ENCODE measurements around the gene A4GNT. TPM values are rescaled to one million over a fixed set of nuclear protein-coding genes. Genes with fewer than 3 reads are reported as not detected.
A peak's percentile ranks its signal among the peaks of the same experiment; 100 is the strongest.

Gene A4GNT
- total RNA-seq, 1 donor from 2014 or later = not detected

- DNase-seq (no peak), ATAC-seq (no peak)
- TF ChIP-seq CTCF (IDR thresholded peaks at IDR 0.05) = no peak
- Histone ChIP-seq H3K4me3 (no peak overlapping the region), H3K27me3 (no peaks in the 10 kb centered on the region), H3K4me1 (no peaks in the 10 kb centered on the region), H3K36me3 (no peaks in the 10 kb centered on the region), H3K27ac (no peak overlapping the region), H3K9me3 (no peaks in the 10 kb centered on the region)
- intact Hi-C loops (cut with DNase I) = no loop called here
These were observed 7.5 kb upstream of the A4GNT start for GRCh38 chr3:138139691-138140090.

- Histone ChIP-seq H3K27me3 (no peaks in the 10 kb centered on the region), H3K4me3 (no peak overlapping the region), H3K4me1 (no peaks in the 10 kb centered on the region), H3K36me3 (no peaks in the 10 kb centered on the region), H3K9me3 (no peaks in the 10 kb centered on the region), H3K27ac (no peak overlapping the region)
- intact Hi-C loops (cut with DNase I) = no loop called here
- ATAC-seq (peak; percentile 23), DNase-seq (no peak)
- no peak for TF ChIP-seq CTCF (IDR thresholded peaks at IDR 0.05)
These were observed 5.7 kb upstream of the A4GNT start for GRCh38 chr3:138137861-138138260.

- no peaks in the 10 kb centered on the region for H3K27me3 ChIP-seq
- DNase-seq = no peak
- peak; percentile 62 for ATAC-seq
- intact Hi-C loops (cut with DNase I) = no loop called here
- no peaks in the 10 kb centered on the region for H3K36me3 ChIP-seq
- H3K4me1 ChIP-seq = no peaks in the 10 kb centered on the region
- no peaks in the 10 kb centered on the region for H3K9me3 ChIP-seq
- H3K4me3 ChIP-seq = no peak overlapping the region
- TF ChIP-seq CTCF (IDR thresholded peaks at IDR 0.05) = no peak
- H3K27ac ChIP-seq = peak overlapping the region; percentile 53
These were observed 4.0 kb upstream of the A4GNT start for GRCh38 chr3:138136201-138136600.

GRCh38 chr3:138135833-138136194 lies 3.6 kb upstream of the A4GNT start:
- Histone ChIP-seq H3K4me3 (no peak overlapping the region), H3K36me3 (no peaks in the 10 kb centered on the region), H3K27ac (no peak overlapping the region), H3K4me1 (no peaks in the 10 kb centered on the region), H3K27me3 (no peaks in the 10 kb centered on the region), H3K9me3 (no peaks in the 10 kb centered on the region)
- TF ChIP-seq CTCF (IDR thresholded peaks at IDR 0.05) = no peak
- intact Hi-C loops (cut with DNase I) = no loop called here
- no peak for DNase-seq
- no peak for ATAC-seq

- ATAC-seq (peak; percentile 65), DNase-seq (no peak)
- intact Hi-C loops (cut with DNase I) = no loop called here
- H3K27me3 ChIP-seq = no peaks in the 10 kb centered on the region
- H3K36me3 ChIP-seq = no peaks in the 10 kb centered on the region
- no peak overlapping the region for H3K27ac ChIP-seq
- no peak for TF ChIP-seq CTCF (IDR thresholded peaks at IDR 0.05)
- H3K4me3 ChIP-seq = no peak overlapping the region
- no peaks in the 10 kb centered on the region for H3K4me1 ChIP-seq
- H3K9me3 ChIP-seq = no peaks in the 10 kb centered on the region
These were observed 3.1 kb upstream of the A4GNT start for GRCh38 chr3:138135146-138135832.
